NOMO-1 treated with dmso at 0.1 percent for 144 hours (cell line): ENCODE measurements around the gene BHMT2.

ENCODE experiments used
- DNase-seq: peaks from one replicate; lab custom pipeline; 2025; ENCODE audit not compliant: unreplicated experiment; lab: John Stamatoyannopoulos, UW

BHMT2 gene

DNA sequence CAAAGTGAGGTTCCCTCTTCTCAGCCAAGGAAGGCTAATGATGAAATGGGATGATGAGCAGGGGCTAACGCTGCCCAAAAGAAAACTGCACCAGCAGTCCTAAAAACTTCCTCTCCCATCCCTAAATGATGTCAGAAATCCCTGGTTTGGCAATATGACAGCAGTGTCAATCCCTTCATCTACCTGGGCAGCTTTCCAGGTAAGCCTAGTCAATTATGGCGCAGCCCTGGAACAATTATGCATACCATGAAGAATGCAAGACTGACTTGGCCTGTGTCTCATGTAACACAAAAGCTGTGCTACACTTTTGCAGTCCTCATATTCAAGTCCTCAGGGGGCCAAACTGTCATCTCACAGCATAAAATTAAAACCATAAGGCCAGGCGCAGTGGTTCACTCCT is 7.1 kb upstream of the BHMT2 start:
- DNase-seq: no peak

DNA sequence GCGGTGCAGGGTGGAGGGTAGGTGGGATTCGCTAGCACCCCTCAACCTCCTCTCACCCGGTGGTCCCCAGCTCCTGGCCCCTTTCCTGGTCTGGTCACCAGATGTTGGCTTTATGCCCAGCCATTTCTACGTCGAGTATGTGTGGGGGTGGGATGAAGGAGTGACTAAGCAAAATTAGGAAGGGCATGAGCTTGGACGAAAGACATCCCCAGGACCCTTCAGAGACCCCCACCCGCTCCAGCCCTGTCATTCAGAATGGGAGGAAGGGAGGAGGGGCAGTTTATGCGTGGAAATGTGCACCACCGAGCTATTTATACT is 742 bp downstream of the BHMT2 start:
- DNase-seq: no peak

DNA sequence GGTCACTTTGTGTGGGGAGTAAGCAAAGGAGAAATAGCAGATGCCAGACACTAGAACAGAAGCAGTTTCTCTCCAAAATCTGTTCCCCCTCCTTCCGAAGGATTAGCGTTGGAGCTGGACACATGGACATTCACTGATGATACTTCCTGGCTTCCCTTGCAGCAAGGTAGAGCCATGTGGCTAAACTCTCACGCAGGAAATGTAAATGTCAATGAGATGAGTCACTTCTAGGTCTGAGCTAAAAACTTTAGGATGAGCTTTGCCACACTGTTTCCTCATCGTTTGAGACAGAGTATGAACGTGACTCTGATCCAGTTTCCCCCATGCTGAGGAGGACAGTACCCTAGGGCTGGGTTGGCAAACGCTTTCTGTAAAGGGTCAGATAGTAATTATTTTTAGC is 5.1 kb downstream of the BHMT2 start:
- no peak for DNase-seq

DNA sequence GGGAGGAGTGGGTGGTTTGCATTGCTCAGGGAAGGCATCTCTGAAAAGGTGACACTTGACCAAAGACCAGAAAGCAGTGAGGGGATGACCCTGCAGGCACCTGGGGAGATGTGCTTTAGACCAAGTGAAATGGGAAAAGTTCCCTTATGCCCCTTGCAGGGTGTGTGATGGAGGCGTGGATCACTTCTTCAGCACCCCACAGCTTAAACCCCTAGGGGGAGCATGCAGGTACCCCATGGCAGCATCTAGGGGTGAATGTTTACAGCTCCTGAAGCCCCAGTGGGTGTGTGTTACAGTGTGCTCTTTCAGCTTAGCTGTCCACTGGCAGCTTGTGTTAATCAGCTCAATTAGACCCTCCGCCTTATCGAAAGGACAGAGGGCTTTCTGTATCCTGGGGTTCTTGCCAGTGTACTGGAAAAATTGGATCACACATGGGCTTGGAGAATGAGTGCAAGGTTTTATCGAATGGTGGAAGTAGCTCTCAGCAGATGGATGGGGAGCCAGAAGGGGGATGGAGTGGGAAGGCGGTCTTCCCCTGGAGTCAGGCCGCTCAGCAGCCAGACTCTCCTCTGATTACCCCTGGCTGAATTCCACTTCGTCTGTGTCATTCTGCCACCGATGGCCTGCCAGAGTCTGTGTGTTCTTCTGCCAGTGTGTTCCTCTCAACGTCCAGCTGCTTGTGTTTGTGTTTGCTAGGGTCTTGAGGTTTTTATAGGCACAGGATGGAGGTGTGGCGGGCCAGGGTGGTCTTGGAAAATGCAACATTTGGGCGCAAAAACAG is 6.3 kb downstream of the BHMT2 start:
- no peak for DNase-seq

DNA sequence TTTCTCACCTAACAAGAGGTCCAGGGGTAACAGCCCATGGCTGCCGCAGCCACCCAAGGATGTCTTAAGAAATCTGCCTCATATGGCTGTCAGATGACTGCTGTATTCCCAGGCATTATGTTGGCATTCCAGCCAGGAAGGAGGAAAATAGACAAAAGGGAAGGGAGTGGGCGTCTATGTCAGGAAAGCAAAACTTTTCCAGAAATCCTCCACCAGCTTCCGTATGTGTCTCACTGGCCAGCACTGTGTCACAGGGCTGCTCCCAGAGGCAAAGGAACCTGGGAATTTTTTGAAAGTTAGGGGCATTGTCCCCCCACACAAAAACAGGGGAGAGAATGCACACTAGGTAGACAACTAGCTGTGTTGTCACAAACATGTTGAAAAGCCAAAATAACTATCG is 7.3 kb downstream of the BHMT2 start:
- no peak for DNase-seq

DNA sequence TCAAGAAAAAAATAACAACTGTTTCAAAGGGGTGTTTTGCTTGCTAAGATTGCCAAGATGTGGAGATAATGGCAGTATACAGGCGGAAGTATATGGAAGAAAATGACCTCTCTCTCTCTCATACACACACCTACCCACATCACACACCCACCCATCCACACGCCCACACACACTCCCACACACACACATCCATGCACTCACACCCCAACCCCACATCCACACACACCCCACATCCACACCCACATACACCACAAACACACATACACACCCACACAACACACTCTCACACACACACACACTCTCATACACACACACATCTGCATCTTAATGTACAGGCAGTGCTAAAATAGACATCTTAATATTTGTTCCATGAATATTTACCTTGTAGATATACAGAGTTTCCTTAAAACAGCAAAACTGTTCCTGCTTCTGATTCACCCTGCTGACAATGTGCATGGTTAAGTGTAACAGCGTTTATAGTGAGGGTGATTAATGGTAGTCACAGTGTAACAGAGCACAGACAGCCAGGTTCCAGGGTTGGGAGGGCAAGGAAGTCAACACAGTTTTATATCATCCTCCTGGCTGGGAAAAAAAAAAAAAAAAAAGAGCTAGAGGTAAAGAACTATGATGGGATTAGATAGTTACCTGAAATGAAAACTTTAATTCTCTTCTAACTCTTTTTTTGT is 8.3 kb downstream of the BHMT2 start:
- no peak for DNase-seq

DNA sequence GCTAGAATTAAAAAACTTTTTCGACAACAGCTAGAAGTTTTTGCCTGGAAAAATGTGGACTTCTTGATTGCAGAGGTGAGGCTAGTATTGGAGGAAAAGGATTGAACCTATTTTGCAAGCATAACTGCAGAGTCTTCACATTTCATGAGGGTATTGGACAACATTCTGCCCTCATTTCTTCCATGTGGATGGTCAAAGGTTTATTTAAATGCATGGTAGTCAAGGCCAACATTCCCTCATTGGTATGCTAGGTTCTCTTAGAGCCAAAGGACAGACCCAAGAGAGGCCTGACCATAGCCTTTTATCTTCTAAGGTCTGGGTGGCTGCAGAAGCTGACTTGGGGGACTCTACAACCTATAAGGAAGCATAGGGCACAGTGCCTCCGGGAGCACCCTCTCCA is 11.2 kb downstream of the BHMT2 start:
- DNase-seq: no peak

DNA sequence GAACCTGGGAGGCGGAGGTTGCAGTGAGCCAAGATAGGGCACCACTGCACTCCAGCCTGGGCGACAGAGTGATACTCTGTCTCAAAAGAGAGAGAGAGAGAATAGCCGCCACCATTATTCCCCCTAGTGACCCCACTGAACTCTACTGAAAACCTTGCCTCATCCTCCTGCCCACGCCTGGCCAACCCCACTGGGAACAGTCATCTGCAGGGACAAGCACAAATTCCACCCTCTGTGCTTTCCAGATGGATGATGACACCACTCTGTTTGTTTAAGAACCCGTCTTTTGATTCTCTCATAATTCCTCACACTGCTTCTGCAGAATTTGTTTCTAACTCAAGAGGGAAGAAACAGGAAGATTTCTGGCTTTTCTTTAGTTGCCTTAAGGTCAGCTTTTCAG is 12.2 kb downstream of the BHMT2 start:
- DNase-seq: no peak

DNA sequence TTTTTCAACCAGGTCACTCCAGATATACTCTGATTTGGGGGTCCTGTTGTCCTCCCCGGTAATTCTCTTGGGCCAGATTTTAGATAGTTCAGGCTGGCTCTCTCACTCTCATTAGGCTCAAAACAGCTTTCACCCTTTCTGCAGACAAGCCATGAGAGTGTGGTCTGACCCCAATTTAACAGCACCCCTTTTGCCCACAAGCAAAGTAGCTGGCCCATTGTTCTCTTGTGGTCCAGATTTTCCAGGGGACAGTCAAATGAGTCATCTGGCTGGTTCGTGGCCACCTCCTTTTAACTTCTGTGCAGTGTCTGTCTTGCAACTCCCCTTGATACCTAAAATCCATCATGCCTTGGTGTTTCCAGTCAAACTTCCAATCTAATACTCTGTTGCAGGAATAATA is 16.5 kb downstream of the BHMT2 start:
- no peak for DNase-seq

DNA sequence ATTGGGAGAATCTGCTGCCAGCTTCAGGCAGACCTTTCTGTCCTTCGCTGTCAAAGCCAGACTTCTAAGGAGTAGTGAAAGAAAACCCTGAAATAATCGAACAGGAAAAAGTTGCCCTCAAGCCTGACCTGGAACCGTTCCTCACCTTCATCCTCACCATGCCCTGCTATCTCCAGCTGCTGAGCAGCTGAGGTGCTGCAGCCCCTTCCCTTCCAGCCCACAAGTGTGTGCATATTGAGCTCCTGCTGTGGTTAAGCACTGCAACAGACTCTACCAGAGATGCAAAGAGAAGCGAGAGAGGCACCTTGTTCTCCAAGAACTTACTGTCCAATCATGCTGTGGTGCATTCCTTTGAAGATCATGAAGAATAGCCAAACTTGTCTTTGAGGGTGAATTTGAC is 18.9 kb downstream of the BHMT2 start:
- DNase-seq: no peak

DNA sequence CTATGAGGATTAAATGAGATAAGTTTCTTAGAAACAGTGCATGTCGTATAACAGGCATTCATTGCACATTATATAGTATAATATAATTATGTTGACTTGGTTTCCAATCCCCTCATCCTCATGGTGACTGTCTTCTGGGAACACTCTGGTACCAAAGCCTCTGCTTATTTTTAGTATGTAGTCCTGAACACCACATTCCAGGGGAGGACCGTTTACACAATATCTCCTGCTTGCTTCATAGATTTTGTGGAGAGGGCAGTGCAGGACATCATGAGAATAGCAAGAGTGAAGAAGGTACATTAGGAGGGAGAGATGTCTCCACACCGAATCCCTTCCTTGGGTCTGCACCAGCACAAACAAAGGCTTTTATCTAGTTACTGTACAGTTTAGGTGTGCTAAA is 21.5 kb downstream of the BHMT2 start:
- DNase-seq: no peak

DNA sequence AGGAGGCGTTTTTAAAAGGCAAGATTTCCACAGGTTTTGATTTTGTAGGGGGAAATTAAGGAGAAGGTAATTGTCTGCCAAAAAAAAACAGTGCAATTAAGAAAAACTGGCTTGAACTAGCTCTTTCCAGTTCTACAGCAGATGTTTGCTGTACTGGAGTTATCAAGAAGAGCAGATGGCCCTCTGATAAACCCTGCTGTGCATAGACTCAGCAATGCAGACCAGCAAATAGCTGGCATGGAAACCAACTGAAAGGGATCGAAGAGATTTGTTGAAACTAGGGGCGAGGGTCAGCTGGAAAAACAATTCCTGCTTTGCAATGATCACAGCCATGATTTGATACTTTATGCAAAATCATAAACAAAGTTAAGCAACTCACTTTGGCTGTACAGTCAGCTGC is 24.2 kb downstream of the BHMT2 start:
- DNase-seq: no peak

DNA sequence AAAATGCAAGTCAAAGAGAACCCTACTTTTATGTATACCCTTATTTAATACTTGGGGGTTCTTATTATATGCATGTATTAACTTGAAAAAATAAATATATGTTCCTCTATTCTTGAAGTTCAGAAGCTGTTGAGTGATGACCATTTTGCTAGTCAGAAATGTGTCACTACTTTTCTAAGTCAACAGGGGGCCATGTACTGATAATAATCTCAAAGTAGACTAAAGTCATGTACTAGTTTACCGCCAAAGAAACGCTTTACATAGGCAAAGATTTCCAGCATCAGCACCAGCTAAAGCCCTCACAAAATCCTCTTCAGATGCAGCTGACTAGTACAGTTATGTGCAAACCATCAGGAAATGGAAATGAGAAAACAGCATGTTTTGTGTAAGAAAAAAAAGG is 36.3 kb downstream of the BHMT2 start:
- no peak for DNase-seq

DNA sequence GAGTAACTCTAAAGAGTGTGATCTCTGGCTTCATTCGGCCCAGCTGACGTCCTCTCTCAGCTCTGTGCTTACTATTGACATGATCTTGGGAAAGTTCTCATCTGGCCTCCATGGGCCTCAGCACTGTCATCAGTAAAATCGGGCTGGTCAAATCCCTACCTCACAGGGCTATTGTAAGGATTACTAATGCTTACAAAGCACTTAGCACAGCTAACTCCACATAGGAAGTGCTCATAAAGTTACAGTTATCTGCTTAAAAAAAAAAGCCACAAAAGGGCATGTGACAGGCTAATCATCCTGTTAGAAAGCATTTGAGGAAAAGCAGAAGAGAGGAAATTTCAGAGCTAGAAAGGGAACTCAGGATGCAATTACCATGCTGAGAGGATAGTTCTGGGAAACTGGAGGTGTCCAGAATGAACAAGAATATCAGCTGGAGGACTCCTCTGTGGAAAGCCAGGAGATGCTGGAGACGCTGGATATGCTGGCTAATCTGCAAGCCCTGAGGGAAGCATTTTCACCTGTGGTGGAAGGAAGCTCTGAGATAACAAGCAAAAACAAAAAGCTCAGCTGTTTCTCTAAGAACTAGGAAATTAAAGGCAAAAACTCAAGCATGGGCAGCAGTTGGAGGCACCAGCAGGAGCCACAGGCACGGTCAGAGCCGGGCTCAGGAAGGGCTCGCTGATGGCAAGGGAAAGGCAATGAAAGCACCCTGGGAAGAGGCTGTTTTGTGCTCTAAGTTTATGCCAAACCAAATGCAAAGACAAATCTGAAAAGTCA is 37.6 kb downstream of the BHMT2 start:
- DNase-seq: peak; percentile 64

DNA sequence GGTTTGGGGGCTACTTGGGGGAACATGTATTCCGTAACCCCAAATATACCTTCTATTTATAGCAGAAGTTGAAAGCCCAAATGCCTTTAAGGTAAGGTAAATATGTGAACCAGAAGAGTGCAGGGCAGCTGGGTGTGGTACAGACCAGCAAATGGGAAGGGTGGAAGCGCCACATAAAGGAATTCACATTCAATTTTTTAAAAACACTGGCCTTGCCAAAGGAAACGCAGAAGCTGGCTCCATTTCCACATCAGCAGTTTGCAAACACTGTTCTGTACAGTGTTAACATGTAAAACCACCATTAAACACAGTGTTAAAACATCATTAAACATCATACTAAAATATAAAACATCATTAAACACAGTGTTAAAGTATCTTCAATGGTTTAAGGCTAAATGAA is 38.5 kb downstream of the BHMT2 start:
- DNase-seq: no peak

DNA sequence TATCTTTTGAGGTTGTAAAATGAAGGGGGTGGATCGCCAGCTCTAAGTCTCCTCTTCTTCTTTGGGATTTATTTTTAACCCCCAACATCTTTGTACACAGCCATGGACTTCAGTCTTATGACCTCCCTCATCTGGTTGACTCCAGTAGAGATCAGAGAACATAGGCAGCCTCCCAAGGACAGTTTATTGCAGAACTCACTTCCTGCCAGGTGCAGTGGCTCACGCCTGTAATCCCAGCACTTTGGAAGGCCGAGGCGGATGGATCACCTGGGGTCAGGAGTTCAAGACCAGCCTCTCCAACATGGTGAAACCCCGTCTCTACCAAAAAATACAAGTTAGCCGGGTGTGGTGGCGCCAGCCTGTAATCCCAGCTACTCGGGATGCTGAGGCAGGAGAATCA is 39.2 kb downstream of the BHMT2 start:
- no peak for DNase-seq

DNA sequence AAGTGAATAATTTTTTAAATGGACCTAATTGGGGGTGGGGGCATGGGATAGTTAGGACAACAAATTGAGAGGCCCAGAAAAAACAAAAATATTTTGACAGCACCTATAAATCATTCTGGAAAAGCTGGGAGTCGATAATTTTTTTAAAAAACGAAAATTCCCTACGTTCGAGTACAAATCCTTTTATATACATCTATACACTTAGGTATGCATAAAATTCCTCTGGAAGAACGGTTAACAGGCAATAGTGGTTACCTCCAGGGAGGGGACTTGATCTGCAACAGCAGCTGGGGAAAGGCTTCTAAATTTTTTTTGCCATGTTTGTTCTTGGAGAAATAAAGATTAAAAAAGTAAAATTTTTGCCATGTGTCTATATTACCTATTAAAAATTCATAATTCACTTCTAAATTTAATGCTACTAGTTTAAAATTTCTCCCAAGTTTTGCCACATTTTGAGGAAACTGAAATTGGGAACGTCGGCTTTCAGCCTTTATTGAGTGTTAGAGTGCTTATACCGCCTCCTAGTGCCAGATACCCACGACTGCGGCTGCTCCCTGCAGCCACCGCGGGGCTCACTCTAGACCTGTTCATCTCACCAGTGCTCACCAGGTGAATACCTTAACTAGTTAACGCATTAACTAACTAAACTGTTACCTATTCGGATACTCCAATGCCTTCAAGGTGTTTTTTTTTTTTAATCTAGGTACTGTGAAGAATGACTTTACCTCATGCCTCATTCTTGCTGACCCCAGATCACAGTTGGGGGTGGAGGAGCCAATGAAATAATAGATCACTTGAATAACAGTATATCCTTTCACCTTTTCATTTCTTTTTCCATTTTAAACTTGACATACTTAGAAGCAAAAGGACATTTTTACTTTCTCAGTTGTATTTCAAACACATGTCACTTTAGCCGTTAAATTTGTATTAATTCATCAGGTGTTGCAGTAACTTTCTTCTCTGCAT is 40.2 kb downstream of the BHMT2 start:
- no peak for DNase-seq

DNA sequence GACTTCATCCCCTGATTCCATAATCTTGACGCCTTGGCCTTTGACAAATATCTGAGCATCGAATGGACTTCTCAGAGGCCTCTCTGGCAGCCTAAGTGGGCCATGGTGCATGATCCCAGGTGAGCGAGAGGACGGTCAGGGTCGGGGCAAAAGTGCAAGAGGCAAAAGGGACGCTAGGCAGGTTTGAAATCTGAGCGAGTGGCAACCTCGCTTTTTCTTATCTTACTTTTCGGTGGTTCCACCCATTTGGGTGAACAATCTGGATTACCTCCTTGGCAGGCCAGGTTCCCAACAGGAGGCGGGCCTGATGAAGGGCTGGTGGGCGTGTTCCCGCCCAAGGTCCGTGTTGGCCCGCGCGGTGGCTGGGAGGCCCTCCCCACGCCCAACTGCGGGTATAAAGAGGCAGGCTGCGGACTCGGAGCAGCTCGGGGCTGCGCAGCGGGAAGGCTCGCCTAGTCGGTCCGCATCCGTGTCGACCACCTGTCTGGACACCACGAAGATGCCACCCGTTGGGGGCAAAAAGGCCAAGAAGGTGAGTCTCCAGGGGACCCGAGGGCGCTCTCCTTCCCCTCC is 41.9 kb downstream of the BHMT2 start, which contains the start of gene BHMT:
BHMT (plus strand) TSS at position 423 of the 573 bp plus-strand sequence; CDS start at position 500, 77 bp downstream.
- no peak for DNase-seq

DNA sequence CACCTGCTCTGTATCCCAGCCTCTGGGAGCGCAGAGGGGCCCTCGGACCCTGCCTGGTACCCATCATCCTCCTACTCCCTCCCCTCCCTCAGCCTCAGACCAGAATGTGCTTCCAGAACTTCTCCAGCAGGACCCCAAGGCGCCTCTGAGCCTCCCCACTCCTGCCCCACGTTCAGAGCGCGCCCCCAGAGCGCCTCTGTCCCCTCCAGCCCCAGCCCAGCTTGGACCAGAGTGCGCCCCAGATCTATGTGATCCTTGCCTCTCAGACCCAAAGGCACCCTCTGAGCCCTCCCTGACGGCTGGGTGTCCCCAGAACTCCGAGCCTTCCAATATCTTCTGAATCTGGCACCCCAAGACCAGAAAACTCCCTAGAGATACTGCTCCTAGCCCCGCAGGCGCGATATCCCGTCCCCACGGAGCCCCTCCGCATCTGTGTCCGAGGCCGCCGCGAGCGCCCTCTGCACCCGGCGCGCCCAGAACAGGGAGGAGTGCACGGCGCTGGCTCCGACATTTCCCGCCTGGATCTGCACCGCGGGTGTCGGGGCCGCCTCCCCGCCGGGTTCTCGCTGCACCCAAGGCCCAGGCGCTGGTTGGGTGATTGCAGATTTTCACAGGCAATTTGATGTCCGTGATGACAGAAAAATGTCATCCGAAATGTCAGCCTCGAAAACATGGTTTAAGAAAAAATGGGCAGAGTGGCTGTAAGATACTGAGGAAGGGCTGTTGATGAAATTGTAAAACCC is 42.6 kb downstream of the BHMT2 start:
- no peak for DNase-seq

DNA sequence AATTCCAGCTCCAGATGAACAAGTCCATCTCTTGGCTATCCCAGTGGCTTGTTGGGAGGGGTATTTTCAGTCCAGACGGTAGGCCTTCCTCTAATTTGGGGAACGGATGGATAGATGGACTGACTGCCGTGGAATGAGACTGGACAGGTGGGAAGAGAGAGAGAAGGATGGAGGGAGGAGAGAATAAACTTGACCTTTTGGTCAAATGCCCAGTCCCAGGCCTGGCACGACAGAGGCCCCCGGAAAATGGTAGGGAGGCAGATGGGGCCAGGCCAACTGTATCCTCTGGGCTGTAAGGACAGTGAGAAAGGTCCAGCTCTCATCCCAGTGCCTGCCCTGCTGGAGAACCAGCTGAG is 43.1 kb downstream of the BHMT2 start:
- DNase-seq: no peak
